ENCODE data around the gene CAPN13. TPM values are rescaled to one million over a fixed set of nuclear protein-coding genes. Genes with fewer than 3 reads are reported as not detected.

The CAPN13 gene
- total RNA-seq, 1 donor from 2014 or later: 19.2 TPM

DNA sequence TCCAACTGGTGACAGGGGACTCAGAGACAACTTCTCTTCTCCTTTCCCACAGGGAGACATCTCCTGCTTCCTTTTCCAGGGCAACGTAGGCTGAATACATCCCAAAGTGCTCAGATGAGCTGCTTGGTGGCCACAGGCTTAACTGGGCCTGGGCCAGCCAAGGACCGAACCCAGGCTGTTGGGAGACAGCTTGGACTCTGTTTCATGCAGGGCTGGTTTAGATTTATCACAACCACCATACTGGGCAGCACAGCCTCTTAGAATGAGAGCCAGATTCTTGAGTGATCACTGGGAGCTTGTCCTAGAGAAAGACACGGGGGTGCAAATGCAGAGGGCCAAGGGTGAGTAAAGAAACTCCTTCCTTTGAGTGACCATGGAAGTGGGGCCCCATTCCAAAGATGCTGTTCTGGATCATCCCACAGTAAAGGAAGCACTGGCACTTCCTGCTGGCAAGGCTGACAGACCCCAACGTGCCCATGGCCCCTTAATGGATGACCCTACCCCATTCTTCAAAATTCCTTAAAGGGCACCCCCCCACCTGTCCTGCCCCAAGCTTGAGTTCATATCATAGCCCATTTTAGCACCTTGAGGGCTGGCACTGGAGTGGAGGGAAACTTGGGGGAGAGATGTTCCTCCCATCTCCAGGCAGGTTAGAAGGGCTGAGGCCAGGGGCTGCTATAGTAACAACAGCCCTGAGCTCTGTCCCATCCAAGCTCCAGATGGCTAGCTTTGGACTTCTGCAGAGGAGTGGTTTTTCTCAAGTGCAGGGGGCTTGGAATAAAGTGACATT, 84.1 kb downstream of the CAPN13 start:
- ATAC-seq (no peak), DNase-seq (peak; percentile 16)
- no peaks in the 10 kb centered on the region for H3K4me1 ChIP-seq
- no peak overlapping the region for H3K4me3 ChIP-seq
- H3K36me3 ChIP-seq: no peaks in the 10 kb centered on the region
- intact Hi-C loops (cut with DNase I): no loop called here
- no peaks in the 10 kb centered on the region for H3K9me3 ChIP-seq
- no peaks in the 10 kb centered on the region for H3K27me3 ChIP-seq
- no peak overlapping the region for H3K27ac ChIP-seq
- TF ChIP-seq, protein P1, sequence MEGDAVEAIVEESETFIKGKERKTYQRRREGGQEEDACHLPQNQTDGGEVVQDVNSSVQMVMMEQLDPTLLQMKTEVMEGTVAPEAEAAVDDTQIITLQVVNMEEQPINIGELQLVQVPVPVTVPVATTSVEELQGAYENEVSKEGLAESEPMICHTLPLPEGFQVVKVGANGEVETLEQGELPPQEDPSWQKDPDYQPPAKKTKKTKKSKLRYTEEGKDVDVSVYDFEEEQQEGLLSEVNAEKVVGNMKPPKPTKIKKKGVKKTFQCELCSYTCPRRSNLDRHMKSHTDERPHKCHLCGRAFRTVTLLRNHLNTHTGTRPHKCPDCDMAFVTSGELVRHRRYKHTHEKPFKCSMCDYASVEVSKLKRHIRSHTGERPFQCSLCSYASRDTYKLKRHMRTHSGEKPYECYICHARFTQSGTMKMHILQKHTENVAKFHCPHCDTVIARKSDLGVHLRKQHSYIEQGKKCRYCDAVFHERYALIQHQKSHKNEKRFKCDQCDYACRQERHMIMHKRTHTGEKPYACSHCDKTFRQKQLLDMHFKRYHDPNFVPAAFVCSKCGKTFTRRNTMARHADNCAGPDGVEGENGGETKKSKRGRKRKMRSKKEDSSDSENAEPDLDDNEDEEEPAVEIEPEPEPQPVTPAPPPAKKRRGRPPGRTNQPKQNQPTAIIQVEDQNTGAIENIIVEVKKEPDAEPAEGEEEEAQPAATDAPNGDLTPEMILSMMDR (IDR thresholded peaks at IDR 0.05): no peak

DNA sequence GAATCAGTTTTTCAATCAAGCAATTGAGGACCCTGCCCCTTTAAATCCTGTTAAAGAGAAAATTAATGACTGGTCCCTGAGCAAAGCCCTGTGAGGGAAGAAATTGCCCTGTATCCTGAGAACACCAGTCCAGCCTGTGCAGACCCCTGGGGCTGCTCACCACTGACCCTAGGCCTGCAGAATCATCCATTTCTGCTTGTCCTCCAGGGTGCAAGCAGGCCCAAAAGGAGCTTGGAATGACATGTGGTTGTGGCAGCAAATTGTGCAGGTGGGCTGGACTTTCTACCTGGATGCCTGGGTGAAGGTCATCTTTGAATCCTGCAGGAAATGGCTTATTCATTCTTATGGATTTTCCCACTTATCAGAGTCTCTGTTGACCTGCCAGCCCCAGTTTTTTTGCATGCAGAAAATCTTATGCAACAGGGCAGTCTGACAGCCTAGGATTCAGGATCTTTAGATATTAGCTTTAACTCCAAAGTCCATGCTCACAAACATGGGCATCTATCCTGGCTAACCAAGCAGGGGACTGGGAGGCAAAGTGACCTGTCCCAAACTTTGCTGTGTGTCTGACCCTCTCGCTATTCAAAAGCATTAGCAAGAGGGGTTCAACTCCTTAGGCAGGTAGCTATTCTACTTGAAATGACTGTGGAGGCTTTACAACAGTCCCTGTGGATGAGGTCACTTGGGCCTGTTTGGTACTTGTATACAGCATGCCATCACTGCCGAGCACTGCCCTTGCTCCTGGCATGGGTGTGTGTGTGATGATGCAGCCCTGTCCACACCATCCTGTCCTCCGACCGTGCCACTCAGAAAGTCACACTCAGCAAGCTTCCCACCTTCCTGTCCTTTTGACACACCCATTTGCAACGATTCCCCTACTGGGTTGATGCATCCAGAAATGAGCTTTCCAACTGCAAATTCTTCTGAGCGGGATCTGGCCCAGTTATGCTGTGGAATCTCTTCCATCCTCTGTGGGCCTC, 85.3 kb downstream of the CAPN13 start:
- no peaks in the 10 kb centered on the region for H3K36me3 ChIP-seq
- H3K4me3 ChIP-seq: no peak overlapping the region
- ATAC-seq (no peak), DNase-seq (peak; percentile 17)
- no peaks in the 10 kb centered on the region for H3K9me3 ChIP-seq
- H3K27me3 ChIP-seq: no peaks in the 10 kb centered on the region
- H3K27ac ChIP-seq: no peak overlapping the region
- intact Hi-C loops (cut with DNase I): no loop called here
- no peaks in the 10 kb centered on the region for H3K4me1 ChIP-seq
- TF ChIP-seq, protein P1 (IDR thresholded peaks at IDR 0.05): no peak

DNA sequence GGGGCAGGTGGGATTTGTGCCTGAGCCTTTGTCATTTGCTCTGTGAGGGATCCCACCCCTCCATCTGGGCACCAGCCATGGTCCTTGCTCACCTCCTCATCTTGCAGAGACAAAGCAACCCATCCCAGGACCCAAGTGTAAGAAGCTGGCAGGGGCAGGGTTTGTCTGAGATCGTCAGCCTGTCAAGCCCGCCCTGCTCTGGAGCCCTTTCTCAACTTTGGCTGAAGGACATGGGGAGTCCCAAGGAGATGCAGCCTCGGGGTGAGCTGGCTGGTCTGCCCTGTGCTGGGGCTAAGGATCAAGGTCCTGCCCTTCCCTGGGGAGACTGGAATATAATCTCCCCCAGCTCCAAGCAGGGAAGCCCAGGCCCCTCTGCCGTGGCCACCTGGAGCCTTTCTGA, 86.0 kb downstream of the CAPN13 start:
- no peaks in the 10 kb centered on the region for H3K4me1 ChIP-seq
- no peaks in the 10 kb centered on the region for H3K27me3 ChIP-seq
- intact Hi-C loops (cut with DNase I): no loop called here
- H3K9me3 ChIP-seq: no peaks in the 10 kb centered on the region
- DNase-seq (peak; percentile 37), ATAC-seq (no peak)
- no peaks in the 10 kb centered on the region for H3K36me3 ChIP-seq
- TF ChIP-seq, protein P1 (IDR thresholded peaks at IDR 0.05): no peak
- H3K27ac ChIP-seq: no peak overlapping the region
- no peak overlapping the region for H3K4me3 ChIP-seq

DNA sequence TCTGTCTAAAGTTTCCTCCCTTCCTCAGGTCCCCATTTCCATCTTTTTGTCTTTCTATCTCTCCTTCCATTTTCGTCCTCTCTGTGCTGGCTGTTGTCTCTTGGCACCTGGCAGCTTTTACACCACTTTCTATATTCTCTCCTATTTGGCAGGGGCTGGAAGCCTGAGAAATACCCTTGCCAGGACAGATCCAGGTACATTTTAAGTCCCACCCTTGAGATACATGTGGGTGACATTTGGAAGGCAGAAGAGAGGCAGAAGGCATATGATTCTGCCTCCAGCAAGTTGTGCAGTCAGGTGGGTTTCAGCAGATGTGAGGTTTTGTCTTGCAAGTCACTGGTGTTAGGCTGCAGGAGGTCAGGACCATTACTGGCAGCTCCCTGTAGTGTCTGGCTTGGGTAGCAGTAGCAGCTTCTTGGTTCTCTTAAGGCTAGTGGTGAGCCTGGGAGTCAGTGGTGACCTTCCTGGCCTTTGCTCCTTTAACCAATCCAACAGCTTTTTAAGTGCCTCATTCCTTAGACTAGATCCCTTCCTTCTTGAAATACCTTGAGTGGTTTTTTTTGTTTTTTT, 90.1 kb downstream of the CAPN13 start:
- H3K9me3 ChIP-seq: no peaks in the 10 kb centered on the region
- no peaks in the 10 kb centered on the region for H3K27me3 ChIP-seq
- intact Hi-C loops (cut with DNase I): loop anchor here (10.0 kb wide), 1 partner anchor 458 kb away; no protein-coding TSS in a partner anchor
- H3K4me1 ChIP-seq: no peaks in the 10 kb centered on the region
- no peaks in the 10 kb centered on the region for H3K36me3 ChIP-seq
- H3K27ac ChIP-seq: no peak overlapping the region
- no peak for DNase-seq
- TF ChIP-seq, protein P1 (IDR thresholded peaks at IDR 0.05): no peak
- no peak overlapping the region for H3K4me3 ChIP-seq
- ATAC-seq: no peak

DNA sequence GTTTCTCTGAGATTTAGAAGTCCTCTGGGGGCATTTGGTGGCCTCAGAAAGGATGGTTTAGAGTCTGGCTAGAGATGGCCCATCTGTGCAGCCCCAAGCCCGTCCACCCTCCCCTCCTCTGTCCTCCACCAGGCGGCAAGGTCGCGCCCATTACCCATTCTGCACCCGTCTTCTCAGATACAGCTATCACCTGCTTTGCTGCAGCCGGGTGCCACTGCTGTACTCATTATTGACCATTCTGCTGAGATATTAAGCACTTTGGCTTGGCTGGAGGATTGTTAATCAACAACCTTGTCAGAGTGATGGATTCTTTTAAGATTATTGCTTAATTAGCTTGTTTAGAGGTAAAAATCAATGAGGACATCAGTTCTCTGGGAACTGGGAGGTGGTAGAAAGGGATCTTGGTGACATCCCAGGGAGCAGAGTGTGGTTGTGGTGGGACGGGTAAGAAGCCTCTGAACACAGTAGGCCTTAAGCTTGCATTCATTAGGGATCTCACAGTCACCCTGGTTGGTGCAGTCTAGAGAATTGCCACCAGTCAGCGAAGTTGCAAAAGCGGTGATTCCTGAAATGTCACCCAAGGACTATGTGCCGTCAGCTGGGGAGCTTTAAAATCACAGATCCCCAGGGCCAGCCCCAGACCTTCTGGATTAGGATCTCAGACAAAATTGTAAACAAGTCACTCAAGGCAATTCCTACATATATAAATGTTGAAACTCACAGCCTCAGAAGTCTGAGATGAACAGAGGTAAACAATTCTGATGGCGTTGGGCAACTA, 90.9 kb downstream of the CAPN13 start:
- no peaks in the 10 kb centered on the region for H3K27me3 ChIP-seq
- no peak overlapping the region for H3K4me3 ChIP-seq
- DNase-seq: peak; percentile 27
- TF ChIP-seq, protein P1 (IDR thresholded peaks at IDR 0.05): no peak
- no peaks in the 10 kb centered on the region for H3K4me1 ChIP-seq
- no peak for ATAC-seq
- no peaks in the 10 kb centered on the region for H3K36me3 ChIP-seq
- intact Hi-C loops (cut with DNase I): loop anchor here (10.0 kb wide), 1 partner anchor 458 kb away; no protein-coding TSS in a partner anchor
- H3K9me3 ChIP-seq: no peaks in the 10 kb centered on the region
- H3K27ac ChIP-seq: no peak overlapping the region

Measured in upper lobe of right lung (tissue), 1 donor.